Upper lobe of left lung (tissue), 6 donors: Measurements from ENCODE around the gene SPACA5. TPM values are rescaled to one million over a fixed set of nuclear protein-coding genes. Genes with fewer than 3 reads are reported as not detected.

Source experiments
- ATAC-seq, 2 donors: fragments of 200-7000 bp; cut with Tn5 transposase; one replicate each; pipeline ENCODE4 v1.9.1; 2022; ENCODE audit warnings: mild to moderate bottlenecking in 2 of 2, moderate library complexity in 2 of 2; ENCODE audit not compliant: low FRiP score in 2 of 2
- DNase-seq, 2 donors: peaks; one replicate each; pipeline ENCODE4 v3.0.0-alpha.2; 2019 to 2020
- H3K27ac ChIP-seq, 4 donors: fragments of 200-600 bp; sonication (generic); one replicate each; pipeline ENCODE4 v1.5.1; 2016 to 2019
- H3K27me3 ChIP-seq, 4 donors: fragments of 200-600 bp; sonication (generic); one replicate each; pipeline ENCODE4 v1.5.1; 2017 to 2019
- H3K36me3 ChIP-seq, 4 donors: fragments of 200-600 bp; sonication (generic); one replicate each; pipeline ENCODE4 v1.5.1; 2016 to 2019
- H3K4me1 ChIP-seq, 4 donors: fragments of 200-600 bp; sonication (generic); one replicate each; pipeline ENCODE4 v1.5.1; 2018 to 2019
- H3K4me3 ChIP-seq, 4 donors: fragments of 200-600 bp; sonication (generic); one replicate each; pipeline ENCODE4 v1.5.1; 2017 to 2019; ENCODE audit warnings: mild to moderate bottlenecking in 2 of 4, moderate library complexity in 1 of 4
- H3K9me3 ChIP-seq, 4 donors: fragments of 200-600 bp; sonication (generic); one replicate each; pipeline ENCODE4 v1.5.1; 2018 to 2019
- EP300 ChIP-seq, 4 donors: sonication (generic); formaldehyde crosslinking; IDR thresholded peaks; one replicate each; pipeline ENCODE4 v1.5.1; 2017; ENCODE audit warnings: antibody characterized with exemption in 4 of 4, control low read depth in 2 of 4
- POLR2A ChIP-seq, 4 donors: fragments of 450-650 bp; IDR thresholded peaks; one replicate each; pipeline ENCODE4 v1.5.1; 2016 to 2017; ENCODE audit warnings: antibody characterized with exemption in 4 of 4, mild to moderate bottlenecking in 2 of 4
- POLR2AphosphoS5 ChIP-seq, 2 donors: sonication (generic); formaldehyde crosslinking; IDR thresholded peaks; one replicate each; pipeline ENCODE4 v1.5.1; 2017; ENCODE audit warnings: antibody characterized with exemption in 2 of 2
- WGBS, 2 donors: methylation state at CpG; one replicate each; pipeline ENCODE4 v1.1.5; 2017 to 2018; 5-methylcytosine and 5-hydroxymethylcytosine counted together
- total RNA-seq, 6 donors: library from RNA; depleted of rRNA in 4 of 6; stranded (reverse); fragments of >200 nt in 4 of 6; gene quantifications; one replicate each; pipeline versions ENCODE4 v1.1.0 to v1.2.1, GENCODE V29; 2016 to 2021
- TF ChIP-seq, protein P1 (sequence below), 6 experiments: fragments of 450-650 bp in 4 of 6; fragments of 200-600 bp in 2 of 6; sonication (generic) in 2 of 6; IDR thresholded peaks; one replicate each; pipeline ENCODE4 v1.5.1; 2016 to 2019; ENCODE audit warnings: antibody characterized with exemption in 6 of 6
- donor health status: DM: no; HTN: no; CAD: no; lungs with moderate emphysema.
- donor health status: DM: no; HTN: yes; CAD: no; lungs with severe emphysema.

SPACA5 gene
- total RNA-seq, 6 donors from 2014 or later = not detected

DNA sequence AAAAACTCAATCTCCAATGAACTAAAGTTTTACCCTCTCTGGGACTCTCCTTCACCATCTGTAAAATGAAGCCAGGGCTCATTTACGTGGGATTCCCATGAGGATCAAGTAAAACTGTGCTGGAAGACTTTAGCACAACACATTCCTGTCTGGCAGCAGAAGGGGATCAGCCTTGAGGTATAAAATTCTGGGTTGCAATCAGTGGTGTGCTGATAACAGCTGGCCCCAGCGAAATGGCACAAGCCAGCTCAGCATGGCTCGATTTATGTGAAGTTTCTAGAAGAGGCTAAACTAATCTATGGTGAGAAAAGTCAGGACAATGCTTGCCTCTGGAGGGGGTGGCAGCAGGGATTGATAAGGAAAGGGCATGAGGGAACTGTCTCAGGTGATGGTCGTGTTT lies 36.3 kb downstream of the SPACA5 start:
- Histone ChIP-seq H3K9me3 (no peaks in the 10 kb centered on the region), H3K4me3 (no peak overlapping the region), H3K27ac (no peak overlapping the region), H3K36me3 (no peaks in the 10 kb centered on the region), H3K4me1 (no peaks in the 10 kb centered on the region), H3K27me3 (no peaks in the 10 kb centered on the region)
- TF ChIP-seq POLR2A (IDR thresholded peaks at IDR 0.05) (no peak), POLR2AphosphoS5 (IDR thresholded peaks at IDR 0.05) (no peak)
- TF ChIP-seq, protein P1, sequence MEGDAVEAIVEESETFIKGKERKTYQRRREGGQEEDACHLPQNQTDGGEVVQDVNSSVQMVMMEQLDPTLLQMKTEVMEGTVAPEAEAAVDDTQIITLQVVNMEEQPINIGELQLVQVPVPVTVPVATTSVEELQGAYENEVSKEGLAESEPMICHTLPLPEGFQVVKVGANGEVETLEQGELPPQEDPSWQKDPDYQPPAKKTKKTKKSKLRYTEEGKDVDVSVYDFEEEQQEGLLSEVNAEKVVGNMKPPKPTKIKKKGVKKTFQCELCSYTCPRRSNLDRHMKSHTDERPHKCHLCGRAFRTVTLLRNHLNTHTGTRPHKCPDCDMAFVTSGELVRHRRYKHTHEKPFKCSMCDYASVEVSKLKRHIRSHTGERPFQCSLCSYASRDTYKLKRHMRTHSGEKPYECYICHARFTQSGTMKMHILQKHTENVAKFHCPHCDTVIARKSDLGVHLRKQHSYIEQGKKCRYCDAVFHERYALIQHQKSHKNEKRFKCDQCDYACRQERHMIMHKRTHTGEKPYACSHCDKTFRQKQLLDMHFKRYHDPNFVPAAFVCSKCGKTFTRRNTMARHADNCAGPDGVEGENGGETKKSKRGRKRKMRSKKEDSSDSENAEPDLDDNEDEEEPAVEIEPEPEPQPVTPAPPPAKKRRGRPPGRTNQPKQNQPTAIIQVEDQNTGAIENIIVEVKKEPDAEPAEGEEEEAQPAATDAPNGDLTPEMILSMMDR (IDR thresholded peaks at IDR 0.05) = no peak
- DNase-seq (no peak), ATAC-seq (no peak)
- 73 to 78% methylated on average over 4 of the region's 4 CpGs for WGBS, 2 donors

GRCh38 chrX:48045410-48046311 lies 38.9 kb downstream of the SPACA5 start:
- WGBS, 2 donors = 55 to 59% methylated on average over 8 of the region's 8 CpGs
- Histone ChIP-seq H3K4me3 (no peak overlapping the region), H3K4me1 (no peaks in the 10 kb centered on the region), H3K36me3 (no peaks in the 10 kb centered on the region), H3K9me3 (no peaks in the 10 kb centered on the region), H3K27ac (peak overlapping the region in 3 of 4 donors; percentile 25 to 46 (median 35)), H3K27me3 (no peaks in the 10 kb centered on the region)
- DNase-seq = no peak
- TF ChIP-seq POLR2AphosphoS5 (IDR thresholded peaks at IDR 0.05) = no peak
- TF ChIP-seq POLR2A (IDR thresholded peaks at IDR 0.05) = no peak
- ATAC-seq = peak in 1 of 2 donors; percentile 41

- DNase-seq = no peak
- Histone ChIP-seq H3K27me3 (no peaks in the 10 kb centered on the region), H3K27ac (no peak overlapping the region), H3K4me3 (no peak overlapping the region), H3K36me3 (no peaks in the 10 kb centered on the region), H3K4me1 (no peaks in the 10 kb centered on the region), H3K9me3 (no peaks in the 10 kb centered on the region)
- TF ChIP-seq EP300 (IDR thresholded peaks at IDR 0.05) (no peak), POLR2A (IDR thresholded peaks at IDR 0.05) (no peak)
- TF ChIP-seq, protein P1 (IDR thresholded peaks at IDR 0.05) = no peak
- WGBS, 2 donors = 71 to 83% methylated on average over 1 to 5 of the region's 5 CpGs
- ATAC-seq = no peak
These were observed 40.1 kb downstream of the SPACA5 start for GRCh38 chrX:48046846-48047245.

- Histone ChIP-seq H3K4me1 (no peaks in the 10 kb centered on the region), H3K4me3 (no peak overlapping the region), H3K27me3 (no peaks in the 10 kb centered on the region), H3K27ac (no peak overlapping the region), H3K9me3 (peaks cover 0 to 41% (median 8%) of the 10 kb centered on the region in 4 donors), H3K36me3 (peaks cover 0 to 35% (median 5%) of the 10 kb centered on the region in 4 donors)
- no peak for DNase-seq
- no peak for TF ChIP-seq POLR2AphosphoS5 (IDR thresholded peaks at IDR 0.05)
- TF ChIP-seq POLR2A (IDR thresholded peaks at IDR 0.05) = no peak
- TF ChIP-seq, protein P1 (IDR thresholded peaks at IDR 0.05) = no peak
- TF ChIP-seq EP300 (IDR thresholded peaks at IDR 0.05) = no peak
- 68 to 100% methylated on average over 1 to 2 of the region's 2 CpGs for WGBS, 2 donors
- ATAC-seq = no peak
These were observed 52.0 kb downstream of the SPACA5 start for GRCh38 chrX:48058621-48059295.

DNA sequence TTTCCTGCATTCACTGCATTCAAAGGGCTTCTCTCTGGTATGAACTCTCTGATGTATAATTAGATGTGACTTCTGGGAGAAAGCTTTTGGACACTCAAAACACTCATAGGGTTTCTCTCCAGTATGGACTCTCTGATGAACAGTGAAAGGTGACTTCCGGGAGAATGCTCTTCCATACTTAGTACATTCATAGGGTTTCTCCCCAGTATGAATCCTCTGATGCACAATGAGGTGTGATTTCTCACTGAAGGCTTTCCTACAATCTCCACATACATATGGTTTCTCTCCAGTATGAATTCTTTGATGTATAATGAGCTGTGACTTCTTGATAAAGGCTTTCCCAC lies 52.5 kb downstream of the SPACA5 start:
- Histone ChIP-seq H3K27ac (no peak overlapping the region), H3K4me1 (no peaks in the 10 kb centered on the region), H3K36me3 (peaks cover 0 to 35% (median 5%) of the 10 kb centered on the region in 4 donors), H3K9me3 (peaks cover 0 to 41% (median 8%) of the 10 kb centered on the region in 4 donors), H3K4me3 (no peak overlapping the region), H3K27me3 (no peaks in the 10 kb centered on the region)
- TF ChIP-seq POLR2A (IDR thresholded peaks at IDR 0.05) (no peak), EP300 (IDR thresholded peaks at IDR 0.05) (no peak), POLR2AphosphoS5 (IDR thresholded peaks at IDR 0.05) (no peak)
- TF ChIP-seq, protein P1 (IDR thresholded peaks at IDR 0.05) = no peak
- ATAC-seq (no peak), DNase-seq (no peak)
- 89 to 100% methylated on average over 1 of the region's 1 CpG for WGBS, 2 donors
